GM19023 (cell line): ENCODE measurements around the gene ANO3.
A peak's percentile ranks its signal among the peaks of the same experiment; 100 is the strongest.
"Not testable (repeated sequence)": the region's sequence is repeated elsewhere in the genome, so short reads cannot be mapped to it uniquely, and the experiment has no call there.

ENCODE experiments used
- ATAC-seq: cut with Tn5 transposase; IDR thresholded peaks from one replicate; pipeline ENCODE4 v1.9.1; 2021; ENCODE audit warnings: mild to moderate bottlenecking, moderate library complexity; ENCODE audit not compliant: unreplicated experiment

The ANO3 gene

GRCh38 chr11:26618441-26618840 is 286.5 kb downstream of the ANO3 start:
- no peak for ATAC-seq

GRCh38 chr11:26620282-26621045 is 288.5 kb downstream of the ANO3 start:
- ATAC-seq, result no peak

DNA sequence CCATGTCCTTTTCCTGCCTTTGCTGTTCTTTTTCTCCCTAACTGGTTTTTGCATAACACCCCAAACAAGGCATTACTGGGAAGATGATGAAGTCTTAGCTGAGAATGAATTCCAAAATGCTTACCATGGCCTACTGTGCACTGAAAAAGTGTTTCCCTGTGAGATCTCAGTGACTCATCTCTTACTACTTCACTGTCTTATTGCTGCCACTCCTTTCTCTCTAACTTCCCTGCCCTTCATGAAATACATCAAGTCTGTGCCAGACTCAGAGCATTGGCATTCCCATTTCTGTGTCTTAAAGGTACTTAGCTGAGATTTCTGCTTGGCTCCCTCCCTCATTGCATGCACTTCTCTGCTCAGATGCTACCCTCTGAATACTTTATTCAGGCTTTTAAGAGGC is 289.2 kb downstream of the ANO3 start:
- ATAC-seq, result no peak

GRCh38 chr11:26622181-26622580 is 290.3 kb downstream of the ANO3 start:
- ATAC-seq, result no peak

GRCh38 chr11:26623076-26623659 is 291.2 kb downstream of the ANO3 start:
- peak; percentile 50 for ATAC-seq

- ATAC-seq, result no peak
These were observed 294.4 kb downstream of the ANO3 start for GRCh38 chr11:26626346-26626745.

GRCh38 chr11:26632691-26633159 is 300.8 kb downstream of the ANO3 start:
- peak; percentile 78 for ATAC-seq

DNA sequence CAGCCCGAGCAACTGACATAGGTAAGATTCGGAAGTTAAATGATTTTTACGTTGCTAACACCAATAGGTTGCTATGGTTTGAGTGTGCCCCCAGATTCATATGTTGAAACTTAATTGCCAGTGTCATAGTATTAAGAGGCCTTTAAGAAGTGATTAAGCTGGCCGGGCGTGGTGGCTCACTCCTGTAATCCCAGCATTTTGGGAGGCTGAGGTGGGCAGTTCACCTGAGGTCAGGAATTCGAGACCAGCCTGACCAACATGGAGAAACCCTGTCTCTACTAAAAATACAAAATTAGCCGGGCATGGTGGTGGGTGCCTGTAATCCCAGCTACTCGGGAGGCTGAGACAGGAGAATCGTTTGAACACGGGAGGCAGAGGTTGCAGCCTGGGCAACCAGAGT is 311.4 kb downstream of the ANO3 start:
- not testable (repeated sequence) for ATAC-seq

GRCh38 chr11:26649884-26650283 is 318.0 kb downstream of the ANO3 start:
- peak; percentile 84 for ATAC-seq

DNA sequence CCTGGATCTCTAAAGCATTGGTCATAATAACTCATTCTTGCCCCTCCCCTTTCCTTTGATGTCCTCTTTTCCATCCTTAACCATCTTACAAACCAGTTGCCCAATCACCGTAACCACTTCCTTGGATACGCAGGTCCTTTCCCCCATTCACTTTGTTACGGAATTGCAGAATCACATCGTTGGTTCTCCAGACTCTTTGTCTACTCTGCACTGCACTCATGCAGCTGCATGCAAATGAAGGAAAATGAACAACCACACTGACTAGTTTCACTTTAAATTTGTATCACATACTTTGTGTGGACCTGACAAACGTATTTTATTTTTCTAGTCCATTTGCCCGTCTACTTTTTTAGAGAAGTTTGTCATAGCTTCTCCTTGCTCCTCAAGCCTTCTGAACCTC is 320.0 kb downstream of the ANO3 start:
- ATAC-seq, result no peak

DNA sequence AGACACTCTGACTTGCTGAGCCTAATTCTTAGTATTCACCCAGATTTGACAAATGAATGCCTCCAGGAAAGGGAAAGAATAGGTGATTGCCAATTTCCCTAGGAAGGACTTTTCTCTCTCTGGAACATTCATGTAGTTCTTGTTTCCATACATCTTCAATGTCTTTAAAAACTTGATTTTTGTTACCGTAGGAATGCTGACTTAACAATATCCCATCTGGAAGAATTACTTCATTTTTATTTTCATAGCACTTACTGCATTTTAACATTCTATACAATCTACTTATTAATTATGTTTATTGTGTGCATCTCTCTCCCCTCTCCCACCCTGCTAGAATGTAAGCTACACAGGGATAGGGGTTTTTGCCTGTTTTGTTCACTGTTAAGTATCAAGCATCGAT is 323.4 kb downstream of the ANO3 start:
- no peak for ATAC-seq

DNA sequence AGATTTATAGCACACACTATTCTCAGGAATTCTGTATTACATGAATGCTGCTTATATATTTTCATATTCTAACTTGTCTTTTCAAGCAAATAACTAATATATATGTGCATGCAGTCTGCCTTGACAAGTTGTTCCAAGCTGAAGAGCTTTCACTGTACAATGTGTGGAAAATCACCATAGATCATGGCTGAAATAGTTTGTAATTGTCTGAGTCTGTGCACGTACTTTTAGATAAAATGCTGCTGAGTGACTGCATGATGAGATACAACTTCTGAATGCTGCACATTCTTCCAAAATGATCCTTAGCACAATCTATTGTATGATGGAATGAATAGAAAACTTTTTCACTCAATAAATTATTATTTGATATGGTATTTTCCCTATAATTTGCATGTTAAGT is 331.0 kb downstream of the ANO3 start:
- ATAC-seq, result no peak

DNA sequence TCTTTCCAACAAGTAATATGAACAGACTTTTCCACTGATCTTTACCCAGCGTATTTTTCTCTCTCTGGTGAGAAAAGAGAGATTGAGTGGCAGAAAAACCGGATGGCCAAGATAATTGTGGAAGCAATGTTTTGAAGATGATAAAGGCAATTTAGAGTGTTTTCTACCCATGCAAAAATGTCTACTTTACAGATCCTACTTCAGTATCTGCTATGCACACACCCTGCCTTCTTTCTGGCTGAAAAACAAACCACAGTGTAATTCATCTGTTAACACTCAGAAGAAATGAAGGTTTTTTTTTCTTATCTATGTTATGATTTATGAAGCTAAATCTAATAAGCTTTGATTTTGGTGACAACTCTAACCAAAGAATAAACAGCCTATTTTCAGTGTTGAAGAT is 333.1 kb downstream of the ANO3 start:
- no peak for ATAC-seq

DNA sequence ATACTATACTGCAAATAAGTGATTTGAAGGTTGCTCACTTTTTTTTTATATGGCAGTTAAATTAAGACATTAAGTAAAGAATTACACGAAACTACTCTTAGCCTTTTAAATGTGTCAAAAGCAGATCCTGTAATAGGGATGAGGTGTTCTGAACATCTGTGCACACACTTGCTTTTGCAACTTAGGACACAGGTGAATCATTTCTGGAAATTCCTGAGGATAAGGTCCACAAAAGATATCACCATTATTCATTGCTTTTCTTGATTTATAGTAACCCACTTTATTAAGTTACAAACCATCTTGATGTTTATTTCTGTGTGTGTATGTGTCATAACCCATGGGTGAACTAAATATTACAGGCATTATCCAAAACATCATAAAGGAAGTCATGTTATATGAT is 334.0 kb downstream of the ANO3 start:
- ATAC-seq, result no peak

GRCh38 chr11:26675233-26675928 is 343.5 kb downstream of the ANO3 start:
- no peak for ATAC-seq

- no peak for ATAC-seq
These were observed 344.7 kb downstream of the ANO3 start for GRCh38 chr11:26676641-26677040.

GRCh38 chr11:26677566-26677965 is 345.6 kb downstream of the ANO3 start:
- no peak for ATAC-seq

GRCh38 chr11:26687351-26687750 is 355.4 kb downstream of the ANO3 start:
- no peak for ATAC-seq

GRCh38 chr11:26688701-26689100 is 356.8 kb downstream of the ANO3 start:
- no peak for ATAC-seq

DNA sequence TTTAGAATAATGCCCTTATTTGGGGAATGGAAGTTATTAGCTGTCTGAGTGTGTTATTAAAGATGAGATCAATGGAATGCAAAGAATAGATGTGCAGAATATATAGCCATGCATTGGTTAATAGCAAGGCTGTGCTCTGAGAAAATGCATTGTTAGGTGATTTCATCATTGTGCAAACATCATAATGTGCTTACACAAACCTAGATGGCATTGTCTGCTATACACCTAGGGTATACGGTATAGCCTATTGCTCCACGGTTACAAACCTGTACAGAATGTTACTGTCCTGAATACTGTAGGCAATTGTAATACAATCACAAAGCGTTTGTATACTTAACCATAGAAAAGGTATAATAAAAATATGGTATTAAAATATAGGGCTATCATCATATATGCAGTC is 364.4 kb downstream of the ANO3 start:
- ATAC-seq, result no peak

- no peak for ATAC-seq
These were observed 366.3 kb downstream of the ANO3 start for GRCh38 chr11:26698224-26698623.
